Fibroblast of mammary gland (primary cell): ENCODE data around the gene KRT7.
"Not testable (repeated sequence)": the region's sequence is repeated elsewhere in the genome, so short reads cannot be mapped to it uniquely, and the experiment has no call there.

Experiments used
- DNase-seq: peaks from one replicate; pipeline ENCODE4 v3.0.0-alpha.2; 2010; ENCODE audit warnings: low read depth
- H3K4me3 ChIP-seq: 2 replicates; pipeline ENCODE4 v1.5.1; 2011; ENCODE audit warnings: low read depth, mild to moderate bottlenecking, low read length, moderate library complexity; ENCODE audit not compliant: control insufficient read depth
- TF ChIP-seq, protein P1 (sequence below): conservative IDR thresholded peaks from 2 replicates; pipeline ENCODE4 v1.5.1; 2011; ENCODE audit warnings: low read depth, low read length, inconsistent platforms; ENCODE audit not compliant: control insufficient read depth, insufficient read depth

Gene KRT7

GRCh38 chr12:52248541-52249461 lies 15.8 kb downstream of the KRT7 start:
- H3K4me3 ChIP-seq = no peak overlapping the region
- DNase-seq = no peak
- TF ChIP-seq, protein P1, sequence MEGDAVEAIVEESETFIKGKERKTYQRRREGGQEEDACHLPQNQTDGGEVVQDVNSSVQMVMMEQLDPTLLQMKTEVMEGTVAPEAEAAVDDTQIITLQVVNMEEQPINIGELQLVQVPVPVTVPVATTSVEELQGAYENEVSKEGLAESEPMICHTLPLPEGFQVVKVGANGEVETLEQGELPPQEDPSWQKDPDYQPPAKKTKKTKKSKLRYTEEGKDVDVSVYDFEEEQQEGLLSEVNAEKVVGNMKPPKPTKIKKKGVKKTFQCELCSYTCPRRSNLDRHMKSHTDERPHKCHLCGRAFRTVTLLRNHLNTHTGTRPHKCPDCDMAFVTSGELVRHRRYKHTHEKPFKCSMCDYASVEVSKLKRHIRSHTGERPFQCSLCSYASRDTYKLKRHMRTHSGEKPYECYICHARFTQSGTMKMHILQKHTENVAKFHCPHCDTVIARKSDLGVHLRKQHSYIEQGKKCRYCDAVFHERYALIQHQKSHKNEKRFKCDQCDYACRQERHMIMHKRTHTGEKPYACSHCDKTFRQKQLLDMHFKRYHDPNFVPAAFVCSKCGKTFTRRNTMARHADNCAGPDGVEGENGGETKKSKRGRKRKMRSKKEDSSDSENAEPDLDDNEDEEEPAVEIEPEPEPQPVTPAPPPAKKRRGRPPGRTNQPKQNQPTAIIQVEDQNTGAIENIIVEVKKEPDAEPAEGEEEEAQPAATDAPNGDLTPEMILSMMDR = no peak

DNA sequence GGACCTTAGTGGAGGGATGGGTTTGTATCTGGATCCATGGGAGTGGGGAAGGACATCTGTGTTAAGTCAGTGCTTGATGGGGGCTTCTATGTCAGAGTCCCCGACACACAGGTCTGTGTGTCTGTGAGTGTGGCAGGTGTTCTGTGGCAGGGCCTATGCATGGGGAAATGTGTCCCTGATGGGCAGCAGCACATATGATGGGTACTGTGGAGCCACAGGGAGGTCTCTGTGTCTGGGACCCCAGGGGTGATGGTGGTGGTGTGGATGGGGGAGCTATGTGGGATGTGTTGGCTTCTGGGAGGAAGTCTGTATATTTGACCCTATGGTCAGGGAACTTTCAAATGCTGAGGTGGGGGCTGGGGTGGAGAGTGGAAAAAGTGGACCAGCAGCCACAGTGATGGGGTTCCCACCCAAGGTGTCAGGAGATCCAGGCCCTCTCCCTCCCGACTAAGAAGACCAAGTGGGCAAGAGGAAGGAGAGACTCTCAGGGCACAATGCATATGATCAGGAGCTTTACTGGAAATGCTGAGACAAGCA lies 16.5 kb downstream of the KRT7 start:
- TF ChIP-seq, protein P1 = no peak
- H3K4me3 ChIP-seq = no peak overlapping the region
- no peak for DNase-seq

GRCh38 chr12:52250048-52250990 lies 17.3 kb downstream of the KRT7 start:
- DNase-seq = no peak
- TF ChIP-seq, protein P1 = no peak

DNA sequence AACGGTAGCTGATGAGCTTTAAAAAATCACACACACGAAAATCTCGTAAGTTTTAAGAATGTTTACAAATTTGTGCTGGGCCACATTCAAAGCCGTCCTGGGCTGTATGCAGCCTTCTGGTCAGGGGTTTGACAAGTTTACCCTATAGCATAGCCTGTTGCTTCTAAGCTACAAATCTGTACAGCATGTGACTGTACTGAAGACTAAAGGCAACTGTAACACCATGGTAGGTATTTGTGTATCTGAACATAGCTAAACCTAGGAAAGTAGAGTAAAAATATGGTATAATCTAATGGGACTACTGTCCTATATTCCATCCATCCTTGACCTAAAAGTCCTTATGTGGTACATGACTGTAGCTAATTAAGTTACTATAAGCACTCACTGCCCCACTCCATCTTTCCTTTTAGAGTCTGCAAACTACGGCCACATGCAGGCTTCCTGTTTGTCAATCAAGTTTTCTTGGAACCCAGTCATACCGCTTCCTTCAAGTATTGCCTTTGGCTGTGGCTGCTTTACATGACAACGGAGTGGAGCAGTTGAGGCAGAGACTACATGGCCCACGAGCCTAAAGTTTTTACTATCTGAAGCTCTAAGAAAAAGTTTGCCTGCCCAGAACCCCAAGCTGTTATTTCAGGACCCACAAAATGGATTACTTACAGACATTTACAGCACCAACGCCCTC lies 18.5 kb downstream of the KRT7 start:
- DNase-seq = no peak
- no peak overlapping the region for H3K4me3 ChIP-seq
- TF ChIP-seq, protein P1 = no peak

More at GRCh38 chr12:52250048-52250990, 17.3 kb downstream of the KRT7 start:
- H3K4me3 ChIP-seq = no peak overlapping the region

GRCh38 chr12:52252175-52252615 lies 19.2 kb downstream of the KRT7 start:
- H3K4me3 ChIP-seq, DNase-seq: not testable (repeated sequence)
- TF ChIP-seq, protein P1 = peak; percentile 8
